HG03139 (cell line): Measurements from ENCODE around the gene NR0B2.
A peak's percentile ranks its signal among the peaks of the same experiment; 100 is the strongest.

Source experiments
- ATAC-seq: cut with Tn5 transposase; IDR thresholded peaks from one replicate; pipeline ENCODE4 v1.9.1; 2021; ENCODE audit not compliant: unreplicated experiment

Gene NR0B2

DNA sequence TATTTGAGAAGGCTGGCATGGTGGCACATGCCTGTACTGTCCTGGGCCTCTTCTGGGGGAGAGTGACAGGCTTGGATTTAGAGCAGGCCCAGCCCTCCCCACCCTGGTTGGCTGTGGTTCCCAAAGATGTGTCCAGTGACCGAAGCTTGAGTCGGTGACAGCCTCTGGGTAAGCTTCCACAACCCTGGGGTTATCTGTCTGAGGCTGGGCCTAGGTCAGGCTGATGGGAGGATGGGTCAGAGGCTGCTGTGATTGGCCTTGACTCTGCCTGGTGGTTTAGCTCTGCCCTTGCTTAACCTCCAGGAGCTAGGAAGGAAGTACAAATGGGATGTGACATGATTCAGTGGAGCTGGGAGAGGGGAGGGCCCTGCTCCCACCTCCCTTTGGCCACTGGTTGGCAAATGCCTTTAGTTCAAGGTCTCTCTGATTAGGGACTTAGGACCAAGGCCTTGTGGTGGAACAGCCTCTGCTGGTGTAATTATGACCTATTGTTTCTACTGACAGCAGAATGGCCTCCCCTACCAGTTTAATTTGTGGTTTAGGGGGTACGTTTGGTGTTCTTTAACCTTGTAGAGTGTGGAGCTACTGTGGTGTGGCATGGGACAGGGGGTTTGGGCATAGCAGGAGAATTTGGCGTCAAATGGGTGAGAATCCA is 24.4 kb upstream of the NR0B2 start:
- ATAC-seq, result no peak

DNA sequence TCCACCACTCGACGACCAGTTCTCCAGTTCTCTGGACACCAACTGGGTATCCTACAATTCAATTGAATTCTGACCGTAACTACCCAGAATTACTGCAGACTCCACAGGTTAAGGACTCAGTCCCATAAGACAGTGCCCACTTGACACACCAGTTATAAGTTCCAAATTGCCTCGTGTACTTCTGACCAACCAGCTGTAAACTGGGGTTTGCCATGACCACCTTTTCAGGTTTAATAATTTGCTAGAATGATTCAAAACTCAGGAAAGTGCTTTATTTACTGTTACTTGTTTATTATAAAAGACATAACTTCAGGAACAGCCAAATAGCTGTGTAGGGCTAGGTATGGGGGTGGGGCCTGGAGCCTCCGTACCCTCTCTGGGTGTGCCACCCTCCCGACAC is 23.0 kb upstream of the NR0B2 start:
- no peak for ATAC-seq

- ATAC-seq, result no peak
Measured at GRCh38 chr1:26932531-26932930, 18.8 kb upstream of the NR0B2 start.

GRCh38 chr1:26923711-26924110 is 9.9 kb upstream of the NR0B2 start:
- no peak for ATAC-seq

DNA sequence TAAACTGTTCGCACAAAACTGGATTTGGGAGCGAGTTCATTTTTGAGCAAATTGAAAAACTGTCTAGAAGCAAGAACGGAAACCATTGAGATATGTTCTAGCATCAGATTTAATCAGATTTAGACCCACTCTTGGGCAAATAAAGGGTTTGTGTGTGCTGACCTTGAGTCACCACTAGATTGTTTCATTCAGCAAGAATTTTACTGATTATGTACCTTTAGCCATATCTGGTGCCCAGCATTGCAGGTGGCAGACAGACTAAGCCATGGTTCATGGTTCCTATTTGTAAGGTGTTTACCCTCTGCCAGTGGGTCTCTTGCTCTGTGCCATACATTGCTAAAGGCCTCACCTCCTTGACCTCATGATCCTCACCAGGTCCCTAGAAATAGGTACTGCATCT is 9.1 kb upstream of the NR0B2 start:
- ATAC-seq, result no peak

DNA sequence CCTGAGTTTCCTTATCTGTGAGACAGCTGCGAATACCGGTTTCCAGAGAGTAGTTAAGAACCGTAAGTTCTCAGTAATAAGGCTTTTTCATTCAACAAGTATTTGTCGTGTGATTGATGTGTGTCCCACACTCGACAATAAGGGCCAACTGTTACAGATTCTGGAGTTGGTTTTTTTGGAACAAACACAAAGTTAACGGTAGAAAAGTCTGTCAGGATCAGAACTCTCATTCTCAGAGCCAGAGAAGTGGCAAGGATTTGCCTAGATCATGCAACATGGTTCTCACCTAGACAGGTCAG is 8.6 kb upstream of the NR0B2 start:
- no peak for ATAC-seq

GRCh38 chr1:26921540-26922430 is 8.0 kb upstream of the NR0B2 start, which contains the start of gene NUDC:
NUDC (plus strand) TSS chr1:26921743; CDS start chr1:26921849, 106 bp downstream.
- ATAC-seq, result peak; percentile 95

DNA sequence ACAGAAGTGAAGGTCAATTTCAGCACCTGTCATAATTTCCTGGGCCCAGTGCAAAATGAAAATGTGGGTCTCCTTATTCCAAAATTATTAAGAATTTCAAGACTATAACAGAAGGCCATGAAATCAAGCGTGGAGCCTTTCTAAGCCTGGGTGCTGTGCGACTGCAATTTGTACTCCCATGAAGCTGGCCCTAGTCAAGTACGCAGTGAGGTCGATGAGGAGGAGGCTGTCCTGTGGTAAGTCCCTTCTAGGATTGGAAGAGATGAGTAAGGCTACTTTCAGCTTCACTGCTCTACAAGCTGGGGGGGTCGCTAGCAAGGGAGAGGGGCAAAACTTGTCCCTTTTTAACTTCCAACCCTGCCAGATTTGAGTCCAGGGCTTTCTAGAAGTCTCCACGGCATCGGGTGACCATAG is 7.4 kb upstream of the NR0B2 start:
- no peak for ATAC-seq

- no peak for ATAC-seq
Measured at GRCh38 chr1:26915204-26915842, 1.5 kb upstream of the NR0B2 start.

- no peak for ATAC-seq
Measured at GRCh38 chr1:26913389-26913753, 404 bp downstream of the NR0B2 start.

DNA sequence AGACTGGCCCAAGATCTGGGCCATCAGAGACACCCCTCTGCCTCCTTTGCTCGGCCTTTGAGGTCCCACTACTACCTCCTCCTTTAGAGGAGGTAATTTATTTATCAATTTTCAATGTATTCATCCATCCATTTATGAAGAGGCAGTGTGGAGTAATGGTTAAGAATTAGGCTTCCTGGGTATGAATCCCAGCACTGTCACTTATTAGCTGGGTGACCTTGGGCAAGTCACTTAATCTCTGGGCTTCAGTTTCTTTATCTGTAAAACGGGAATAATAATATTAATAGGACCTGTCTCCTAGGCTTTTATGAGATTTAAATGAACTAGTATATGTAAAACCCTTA is 1.7 kb downstream of the NR0B2 start:
- no peak for ATAC-seq

- no peak for ATAC-seq
Measured at GRCh38 chr1:26911399-26912146, 2.2 kb downstream of the NR0B2 start.

- no peak for ATAC-seq
Measured at GRCh38 chr1:26910343-26911160, 3.2 kb downstream of the NR0B2 start.

GRCh38 chr1:26909951-26910342 is 3.8 kb downstream of the NR0B2 start:
- ATAC-seq, result no peak

DNA sequence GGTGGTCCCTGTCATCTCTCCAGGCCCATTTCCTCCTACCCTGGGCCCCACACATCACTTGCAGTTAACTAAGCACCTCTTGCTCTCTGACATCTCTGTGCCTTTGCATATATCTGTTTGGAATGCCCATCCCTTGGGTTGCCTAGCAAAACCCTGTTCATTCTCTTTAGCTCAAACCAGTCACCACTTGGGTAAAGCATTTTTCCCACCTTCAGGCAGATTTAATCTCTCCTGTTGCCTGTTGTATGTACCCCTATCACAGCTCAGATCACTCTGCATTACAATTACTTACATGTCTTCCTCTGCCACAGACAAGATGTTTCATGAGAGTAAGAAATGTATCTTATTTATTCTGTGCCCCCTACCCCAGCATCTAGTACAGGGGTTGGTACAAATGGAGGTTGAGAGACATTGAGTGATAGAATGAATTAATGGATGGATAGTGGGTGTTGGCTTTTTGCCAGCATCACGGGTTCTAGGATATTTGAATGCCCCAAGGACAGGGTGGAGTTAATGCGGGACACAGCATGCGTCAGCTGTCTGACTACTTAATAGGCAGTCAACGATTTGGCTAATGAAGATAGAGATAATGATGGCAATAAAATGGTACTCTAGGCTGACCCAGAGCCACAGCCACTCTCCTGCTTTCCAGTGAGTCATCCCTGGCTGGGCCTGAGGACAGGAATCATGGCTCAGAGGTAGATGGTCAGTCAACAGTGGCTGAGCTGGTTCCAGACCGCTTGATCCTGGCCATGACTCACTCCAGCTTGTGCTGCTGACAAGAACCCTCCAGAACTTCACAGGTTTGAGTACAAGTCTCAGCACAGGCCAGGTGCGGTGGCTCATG is 6.5 kb downstream of the NR0B2 start:
- ATAC-seq, result no peak

GRCh38 chr1:26900815-26901511 is 12.8 kb downstream of the NR0B2 start:
- ATAC-seq, result no peak

DNA sequence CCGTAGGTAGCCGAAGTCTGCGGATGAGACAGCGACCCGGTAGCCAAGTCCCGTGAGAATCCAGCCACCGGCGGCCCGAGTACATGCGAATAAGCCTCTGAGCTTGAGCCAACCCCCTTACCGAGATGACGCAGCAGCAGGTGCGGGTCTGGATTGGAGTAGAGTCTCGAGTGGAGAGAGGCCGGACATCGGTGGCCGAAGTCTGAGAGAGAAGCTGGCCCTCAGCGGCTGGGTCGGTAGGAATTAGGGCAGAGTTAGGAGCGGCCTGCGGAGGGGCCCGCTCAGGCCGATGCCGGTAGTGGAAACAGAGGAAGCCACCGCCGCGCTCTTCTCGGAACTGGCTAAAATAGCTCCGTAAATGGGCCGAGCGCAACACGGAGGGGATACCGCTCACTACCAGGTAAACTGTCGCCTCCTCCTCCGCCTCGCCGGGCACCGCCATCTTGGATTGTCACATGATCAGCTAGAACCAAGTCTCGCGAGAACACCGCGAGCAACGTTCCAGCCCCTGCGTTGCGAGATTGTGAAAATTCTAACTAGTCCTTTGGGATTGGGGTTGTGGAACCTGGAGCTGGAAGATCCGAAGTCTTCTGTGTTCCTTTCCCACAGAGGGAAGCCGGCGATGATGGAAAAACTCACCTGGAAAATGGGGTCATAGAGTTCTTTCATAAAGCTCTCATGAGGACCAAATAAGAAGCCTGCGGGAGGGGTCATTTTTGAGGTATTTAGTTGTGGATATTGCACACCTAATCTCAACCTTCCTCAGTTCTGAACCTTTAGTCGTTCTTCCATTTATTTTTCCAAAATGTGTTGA is 13.6 kb downstream of the NR0B2 start, which contains the start of gene GPATCH3:
GPATCH3 (minus strand) TSS at position 467 of the 814 bp plus-strand sequence; CDS start at position 442, 25 bp downstream.
- ATAC-seq, result peak; percentile 75

GRCh38 chr1:26897351-26897750 is 16.4 kb downstream of the NR0B2 start:
- no peak for ATAC-seq
